NCI-H2081 treated with DMSO at 0.1 percent for 48 hours (cell line): ENCODE measurements around the gene AMH.

ENCODE experiments used
- DNase-seq: peaks from one replicate; lab custom pipeline; 2025; lab: John Stamatoyannopoulos, UW

The AMH gene

GRCh38 chr19:2221250-2221831 lies 27.8 kb upstream of the AMH start:
- no peak for DNase-seq

GRCh38 chr19:2221918-2222317 lies 27.2 kb upstream of the AMH start:
- DNase-seq = no peak

- DNase-seq = no peak
These were observed 25.7 kb upstream of the AMH start for GRCh38 chr19:2223391-2223790.

GRCh38 chr19:2223959-2224358 lies 25.2 kb upstream of the AMH start:
- no peak for DNase-seq

- DNase-seq = no peak
These were observed 24.3 kb upstream of the AMH start for GRCh38 chr19:2224754-2225349.

GRCh38 chr19:2225415-2226050 lies 23.6 kb upstream of the AMH start:
- no peak for DNase-seq

GRCh38 chr19:2226051-2226839 lies 22.9 kb upstream of the AMH start:
- no peak for DNase-seq

- DNase-seq = no peak
These were observed 22.2 kb upstream of the AMH start for GRCh38 chr19:2226840-2227360.

- DNase-seq = no peak
These were observed 21.5 kb upstream of the AMH start for GRCh38 chr19:2227415-2228156.

GRCh38 chr19:2228157-2229030 lies 20.7 kb upstream of the AMH start:
- DNase-seq = no peak

GRCh38 chr19:2229103-2230032 lies 19.8 kb upstream of the AMH start:
- DNase-seq = no peak

GRCh38 chr19:2230033-2230531 lies 19.0 kb upstream of the AMH start:
- DNase-seq = no peak

GRCh38 chr19:2230807-2231533 lies 18.2 kb upstream of the AMH start:
- no peak for DNase-seq

GRCh38 chr19:2231621-2232221 lies 17.4 kb upstream of the AMH start:
- DNase-seq = no peak

GRCh38 chr19:2232286-2233151 lies 16.6 kb upstream of the AMH start:
- no peak for DNase-seq

- DNase-seq = no peak
These were observed 15.4 kb upstream of the AMH start for GRCh38 chr19:2233601-2234280.

GRCh38 chr19:2234996-2235380 lies 14.1 kb upstream of the AMH start:
- DNase-seq = no peak
